SK-N-SH (cell line): ENCODE measurements around the gene GPER1. TPM values are rescaled to one million over a fixed set of nuclear protein-coding genes. Genes with fewer than 3 reads are reported as not detected.

Experiments
- CTCF ChIA-PET: fragments of 300-600, 350-600 bp; formaldehyde crosslinking; extraction: SDS; loops from one replicate; lab custom pipeline; 2021; lab: Yijun Ruan, JAX
- POLR2A ChIA-PET: fragments of 350-600 bp; sonication (Branson Sonifier 250); formaldehyde crosslinking; extraction: SDS; loops from one replicate; lab custom pipeline; 2020; ENCODE audit warnings: antibody characterized with exemption, inconsistent platforms; lab: Yijun Ruan, JAX
- DNase-seq: peaks from one replicate; pipeline ENCODE4 v3.0.0; 2012
- H2AFZ ChIP-seq: fragments of 200-600 bp; sonication (generic); 2 replicates; pipeline ENCODE4 v1.8.1; 2016; ENCODE audit warnings: antibody characterized with exemption, mild to moderate bottlenecking, low read depth
- H3F3A ChIP-seq: fragments of 200-600 bp; sonication (generic); replicated peaks from 2 replicates; pipeline ENCODE3; 2016; ENCODE audit warnings: antibody characterized with exemption, mild to moderate bottlenecking; ENCODE audit not compliant: insufficient read depth
- H3K27ac ChIP-seq, 2 experiments: fragments of 200-500 bp in 1 of 2; fragments of 200-600 bp in 1 of 2; sonication (Bioruptor generic) in 1 of 2; sonication (generic), shearing (Covaris generic) in 1 of 2; 2 replicates each; pipeline versions ENCODE4 v1.5.1 to v1.6.1; 2014 to 2016; ENCODE audit warnings: low read depth in 2 of 2, inconsistent platforms in 1 of 2, low read length in 1 of 2, mild to moderate bottlenecking in 1 of 2, mixed read lengths in 1 of 2
- H3K27me3 ChIP-seq: fragments of 200-600 bp; sonication (generic), shearing (Covaris generic); 2 replicates; pipeline ENCODE4 v1.6.1; 2016; ENCODE audit warnings: mixed run types; ENCODE audit not compliant: insufficient read depth
- H3K36me3 ChIP-seq, 2 experiments: fragments of 200-500 bp in 1 of 2; fragments of 200-600 bp in 1 of 2; sonication (Bioruptor generic) in 1 of 2; sonication (generic) in 1 of 2; replicated peaks in 1 of 2; 2 replicates each; pipeline versions ENCODE3 to v1.5.1; 2014 to 2016; ENCODE audit warnings: low read length in 1 of 2, mild to moderate bottlenecking in 1 of 2; ENCODE audit not compliant: insufficient read depth in 2 of 2, control insufficient read depth in 1 of 2
- H3K4me1 ChIP-seq, 2 experiments: fragments of 200-500 bp in 1 of 2; fragments of 200-600 bp in 1 of 2; sonication (Bioruptor generic) in 1 of 2; sonication (generic), shearing (Covaris generic) in 1 of 2; 2 replicates each; pipeline versions ENCODE4 v1.5.1 to v1.6.1; 2014 to 2016; ENCODE audit warnings: low read depth in 1 of 2, low read length in 1 of 2, mixed run types in 1 of 2; ENCODE audit not compliant: insufficient read depth in 2 of 2, control insufficient read depth in 1 of 2
- H3K4me2 ChIP-seq: fragments of 200-600 bp; sonication (generic), shearing (Covaris generic); 2 replicates; pipeline ENCODE4 v1.6.1; 2017; ENCODE audit warnings: mixed run types
- H3K4me3 ChIP-seq, 2 experiments: fragments of 200-500 bp in 1 of 2; fragments of 200-600 bp in 1 of 2; sonication (Bioruptor generic) in 1 of 2; sonication (generic), shearing (Covaris generic) in 1 of 2; 2 replicates each; pipeline versions ENCODE4 v1.5.1 to v1.8.1; 2014 to 2016; ENCODE audit warnings: low read depth in 2 of 2, inconsistent platforms in 1 of 2, low read length in 1 of 2, mild to moderate bottlenecking in 1 of 2, mixed read lengths in 1 of 2, moderate library complexity in 1 of 2
- H3K79me2 ChIP-seq: fragments of 200-600 bp; sonication (generic); 2 replicates; pipeline ENCODE4 v1.8.1; 2017; ENCODE audit warnings: mild to moderate bottlenecking; ENCODE audit not compliant: insufficient read depth
- H3K9ac ChIP-seq: fragments of 200-600 bp; sonication (generic); 2 replicates; pipeline ENCODE4 v1.6.1; 2017; ENCODE audit warnings: mixed run types
- H3K9me2 ChIP-seq: fragments of 200-600 bp; sonication (generic); 2 replicates; pipeline ENCODE4 v1.6.1; 2017; ENCODE audit warnings: mixed run types
- H3K9me3 ChIP-seq: fragments of 200-600 bp; sonication (generic); 2 replicates; pipeline ENCODE4 v1.6.1; 2017; ENCODE audit warnings: mixed run types, mild to moderate bottlenecking, moderate library complexity
- H4K20me1 ChIP-seq: fragments of 200-600 bp; sonication (generic); 2 replicates; pipeline ENCODE4 v1.6.1; 2017; ENCODE audit warnings: mild to moderate bottlenecking, mixed run types; ENCODE audit not compliant: insufficient read depth
- CHD2 ChIP-seq: fragments of 150-350 bp; IDR thresholded peaks from 2 replicates; pipeline ENCODE4 v1.6.1; 2018; ENCODE audit warnings: low read length; ENCODE audit not compliant: partially characterized antibody
- GATA2 ChIP-seq: sonication (generic); formaldehyde crosslinking; IDR thresholded peaks from 2 replicates; pipeline ENCODE4 v1.5.0; 2020; ENCODE audit warnings: mild to moderate bottlenecking, missing genetic modification reagents
- JUND ChIP-seq: IDR thresholded peaks from 2 replicates; pipeline ENCODE4 v1.4.0; 2012
- MXI1 ChIP-seq: IDR thresholded peaks from 2 replicates; pipeline ENCODE4 v1.6.1; 2012; ENCODE audit warnings: mild to moderate bottlenecking, low read depth, low read length, improper control_type of control experiment
- NRF1 ChIP-seq: IDR thresholded peaks from 2 replicates; pipeline ENCODE4 v1.6.1; 2012; ENCODE audit warnings: low read depth, mild to moderate bottlenecking, low read length
- POLR2AphosphoS5 ChIP-seq: IDR thresholded peaks from 2 replicates; pipeline ENCODE4 v1.6.1; 2012; ENCODE audit warnings: low read depth, low read length
- RAD21 ChIP-seq: IDR thresholded peaks from 2 replicates; pipeline ENCODE4 v1.6.1; 2012; ENCODE audit warnings: mild to moderate bottlenecking, low read length
- RCOR1 ChIP-seq: fragments of 150-350 bp; IDR thresholded peaks from 2 replicates; pipeline ENCODE4 v1.6.1; 2017; ENCODE audit warnings: antibody characterized with exemption, low read length
- RXRA ChIP-seq: IDR thresholded peaks from 2 replicates; pipeline ENCODE4 v1.4.0; 2012; ENCODE audit warnings: low read depth, mild to moderate bottlenecking, borderline replicate concordance
- SIN3A ChIP-seq: IDR thresholded peaks from 2 replicates; pipeline ENCODE4 v1.6.1; 2012; ENCODE audit warnings: low read depth, mild to moderate bottlenecking, low read length, moderate library complexity, borderline replicate concordance
- SMC3 ChIP-seq: IDR thresholded peaks from 2 replicates; pipeline ENCODE4 v1.6.1; 2012; ENCODE audit warnings: low read depth, low read length, improper control_type of control experiment
- YY1 ChIP-seq: IDR thresholded peaks from 2 replicates; pipeline ENCODE4 v1.4.0; 2012; ENCODE audit warnings: low read depth, mild to moderate bottlenecking
- WGBS: methylation state at CpG from one replicate; pipeline ENCODE4 v1.1.6; 2017; ENCODE audit warnings: low lambda C conversion rate; 5-methylcytosine and 5-hydroxymethylcytosine counted together
- polyA plus RNA-seq, 3 experiments: library from polyadenylated mRNA; depleted of rRNA; stranded (reverse); fragments of >200 nt; gene quantifications; 2 replicates each; pipeline ENCODE4 v1.2.3, GENCODE V29; 2012
- TF ChIP-seq, protein P1 (sequence below): IDR thresholded peaks from 2 replicates; pipeline ENCODE4 v1.4.0; 2012; ENCODE audit warnings: low read depth, borderline replicate concordance
- TF ChIP-seq, protein P2 (sequence below): fragments of 150-350 bp; IDR thresholded peaks from 2 replicates; pipeline ENCODE4 v1.6.1; 2016; ENCODE audit warnings: mild to moderate bottlenecking, low read depth, low read length
- TF ChIP-seq, protein P3 (sequence below): fragments of 150-350 bp; IDR thresholded peaks from 2 replicates; pipeline ENCODE4 v1.6.1; 2017; ENCODE audit warnings: antibody characterized with exemption, low read length, low read depth, borderline replicate concordance

Gene GPER1
- polyA plus RNA-seq, 1 of the 3 experiments (the other 2 are of a cell fraction): 6.4 TPM

DNA sequence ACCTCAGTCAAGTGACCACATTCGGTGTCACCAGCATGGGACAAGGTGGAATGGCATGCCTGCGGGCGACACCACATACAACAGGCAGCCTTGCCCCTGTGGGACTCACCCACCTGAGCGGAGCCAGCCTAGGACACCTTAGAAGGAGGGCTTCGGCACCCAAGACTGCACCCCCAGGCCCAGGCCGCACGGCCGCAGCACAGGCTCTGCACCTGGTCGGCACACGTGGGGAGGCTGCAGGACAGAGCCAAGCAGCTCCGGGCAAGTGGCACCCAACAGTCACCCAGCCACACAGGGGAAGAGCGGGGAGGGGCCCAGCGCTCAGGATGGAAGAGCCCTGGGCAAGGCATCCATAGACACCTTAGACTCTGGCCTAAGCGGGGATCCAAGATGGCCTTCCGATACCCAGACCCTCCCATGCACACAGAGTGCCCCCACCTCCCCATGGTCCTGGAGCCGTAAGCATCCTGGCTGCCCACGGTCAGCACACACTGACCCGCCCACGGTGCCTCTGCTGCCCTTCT, 16.1 kb upstream of the GPER1 start:
- no peak for TF ChIP-seq YY1
- TF ChIP-seq RCOR1: no peak
- no peak for TF ChIP-seq NRF1
- TF ChIP-seq CHD2: no peak
- TF ChIP-seq SIN3A: no peak
- TF ChIP-seq, protein P1, sequence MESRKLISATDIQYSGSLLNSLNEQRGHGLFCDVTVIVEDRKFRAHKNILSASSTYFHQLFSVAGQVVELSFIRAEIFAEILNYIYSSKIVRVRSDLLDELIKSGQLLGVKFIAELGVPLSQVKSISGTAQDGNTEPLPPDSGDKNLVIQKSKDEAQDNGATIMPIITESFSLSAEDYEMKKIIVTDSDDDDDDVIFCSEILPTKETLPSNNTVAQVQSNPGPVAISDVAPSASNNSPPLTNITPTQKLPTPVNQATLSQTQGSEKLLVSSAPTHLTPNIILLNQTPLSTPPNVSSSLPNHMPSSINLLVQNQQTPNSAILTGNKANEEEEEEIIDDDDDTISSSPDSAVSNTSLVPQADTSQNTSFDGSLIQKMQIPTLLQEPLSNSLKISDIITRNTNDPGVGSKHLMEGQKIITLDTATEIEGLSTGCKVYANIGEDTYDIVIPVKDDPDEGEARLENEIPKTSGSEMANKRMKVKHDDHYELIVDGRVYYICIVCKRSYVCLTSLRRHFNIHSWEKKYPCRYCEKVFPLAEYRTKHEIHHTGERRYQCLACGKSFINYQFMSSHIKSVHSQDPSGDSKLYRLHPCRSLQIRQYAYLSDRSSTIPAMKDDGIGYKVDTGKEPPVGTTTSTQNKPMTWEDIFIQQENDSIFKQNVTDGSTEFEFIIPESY: no peak
- TF ChIP-seq POLR2AphosphoS5: no peak
- TF ChIP-seq, protein P2, sequence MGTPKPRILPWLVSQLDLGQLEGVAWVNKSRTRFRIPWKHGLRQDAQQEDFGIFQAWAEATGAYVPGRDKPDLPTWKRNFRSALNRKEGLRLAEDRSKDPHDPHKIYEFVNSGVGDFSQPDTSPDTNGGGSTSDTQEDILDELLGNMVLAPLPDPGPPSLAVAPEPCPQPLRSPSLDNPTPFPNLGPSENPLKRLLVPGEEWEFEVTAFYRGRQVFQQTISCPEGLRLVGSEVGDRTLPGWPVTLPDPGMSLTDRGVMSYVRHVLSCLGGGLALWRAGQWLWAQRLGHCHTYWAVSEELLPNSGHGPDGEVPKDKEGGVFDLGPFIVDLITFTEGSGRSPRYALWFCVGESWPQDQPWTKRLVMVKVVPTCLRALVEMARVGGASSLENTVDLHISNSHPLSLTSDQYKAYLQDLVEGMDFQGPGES: no peak
- no peak for TF ChIP-seq GATA2
- no peak for TF ChIP-seq SMC3
- TF ChIP-seq RXRA: no peak
- TF ChIP-seq JUND: no peak
- TF ChIP-seq RAD21: no peak
- no peak for TF ChIP-seq MXI1
- TF ChIP-seq, protein P3, sequence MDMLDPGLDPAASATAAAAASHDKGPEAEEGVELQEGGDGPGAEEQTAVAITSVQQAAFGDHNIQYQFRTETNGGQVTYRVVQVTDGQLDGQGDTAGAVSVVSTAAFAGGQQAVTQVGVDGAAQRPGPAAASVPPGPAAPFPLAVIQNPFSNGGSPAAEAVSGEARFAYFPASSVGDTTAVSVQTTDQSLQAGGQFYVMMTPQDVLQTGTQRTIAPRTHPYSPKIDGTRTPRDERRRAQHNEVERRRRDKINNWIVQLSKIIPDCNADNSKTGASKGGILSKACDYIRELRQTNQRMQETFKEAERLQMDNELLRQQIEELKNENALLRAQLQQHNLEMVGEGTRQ: no peak
- Histone ChIP-seq H3K9me2 (no peaks in the 10 kb centered on the region), H3K4me3 (no peak overlapping the region), H4K20me1 (peaks cover 11% of the 10 kb centered on the region; the same call in 1 of the 2 replicates), H3K79me2 (no peaks in the 10 kb centered on the region), H2AFZ (no peak overlapping the region), H3K36me3 (no peaks in the 10 kb centered on the region), H3K4me1 (no peaks in the 10 kb centered on the region), H3K27ac (no peak overlapping the region), H3K9ac (no peak overlapping the region), H3K27me3 (no peaks in the 10 kb centered on the region), H3K9me3 (no peaks in the 10 kb centered on the region), H3K4me2 (no peak overlapping the region), H3F3A (peaks cover 8% of the 10 kb centered on the region)
- no peak for DNase-seq
- ChIA-PET CTCF (interaction anchor here (2.2 to 3.3 kb wide), 3 partner anchors 15 to 79 kb away, joined by 8 to 41 read pairs (median 16); partner anchors contain the start of genes GPER1 and GPR146), POLR2A (no interaction called here)
- WGBS: 98% methylated on average over 8 of the region's 19 CpGs
